ENCODE data around the gene SBF2. TPM values are rescaled to one million over a fixed set of nuclear protein-coding genes. Genes with fewer than 3 reads are reported as not detected.

Gene SBF2
- polyA plus RNA-seq, 10 donors: 16.7 to 35.0 (median 23.7) TPM

- DNase-seq: peak in 1 of 3 donors; percentile 19
These were observed 438.3 kb downstream of the SBF2 start for GRCh38 chr11:9855579-9856287.

- no peak for DNase-seq
These were observed 440.0 kb downstream of the SBF2 start for GRCh38 chr11:9853929-9854552.

GRCh38 chr11:9852465-9852864, 441.6 kb downstream of the SBF2 start:
- no peak for DNase-seq

DNA sequence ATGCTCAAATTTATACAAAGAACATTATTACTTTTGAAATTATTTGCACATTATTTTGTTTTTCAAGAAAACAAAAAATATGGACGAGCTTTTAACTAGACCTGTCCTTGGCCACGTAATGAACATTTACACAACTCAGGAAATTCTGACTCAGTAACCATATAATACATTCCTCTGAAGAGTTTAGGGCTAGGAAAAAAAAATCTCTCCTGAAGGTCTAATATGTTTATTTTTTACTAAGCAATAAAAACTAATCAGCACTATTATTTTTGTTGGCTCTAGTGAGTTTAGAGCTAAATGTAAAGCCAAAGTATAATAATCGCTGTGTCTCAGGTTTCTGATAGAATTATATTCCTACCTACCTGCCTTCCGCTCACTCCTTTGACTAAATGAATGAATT, 442.7 kb downstream of the SBF2 start:
- DNase-seq: no peak

GRCh38 chr11:9850224-9850895, 443.7 kb downstream of the SBF2 start:
- no peak for DNase-seq

DNA sequence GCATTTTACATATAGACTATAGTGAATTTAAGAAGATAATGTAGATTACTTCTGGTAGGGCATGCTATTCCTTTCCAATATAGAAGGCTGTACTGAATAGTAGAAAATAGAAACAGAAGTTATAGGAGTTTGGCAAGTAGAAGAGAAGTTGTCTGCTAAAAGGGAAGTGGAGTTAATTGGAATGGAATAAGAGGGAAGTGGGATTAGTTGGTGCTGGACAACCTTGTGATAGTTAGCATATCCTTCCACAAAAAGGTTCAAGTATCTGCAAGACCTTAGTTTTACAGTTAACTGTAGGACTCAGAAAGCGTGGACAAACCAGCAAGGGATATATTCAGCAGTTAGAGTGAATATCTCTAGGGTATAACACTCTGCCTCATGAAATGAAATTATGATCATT, 444.6 kb downstream of the SBF2 start:
- DNase-seq: no peak

DNA sequence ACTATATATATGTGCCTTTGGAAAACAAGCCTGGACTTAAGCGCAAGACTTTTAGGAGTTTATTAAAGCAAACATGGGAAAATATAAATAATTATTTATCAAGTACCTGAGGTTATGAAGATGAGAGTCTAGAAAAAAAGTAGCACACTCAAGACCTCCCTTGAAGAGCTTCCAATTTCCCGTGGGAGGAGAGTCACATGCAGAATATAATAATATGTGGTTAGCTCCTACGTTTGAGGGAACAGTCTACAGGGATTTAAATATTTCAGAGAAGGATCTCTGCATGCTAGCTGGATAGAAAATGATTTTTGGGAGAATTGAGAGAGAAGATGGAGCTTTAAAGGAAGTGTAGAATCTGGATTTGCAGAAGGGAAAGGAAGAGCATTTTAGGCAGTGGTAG, 446.4 kb downstream of the SBF2 start:
- DNase-seq: no peak

- no peak for DNase-seq
These were observed 451.1 kb downstream of the SBF2 start for GRCh38 chr11:9842923-9843322.

DNA sequence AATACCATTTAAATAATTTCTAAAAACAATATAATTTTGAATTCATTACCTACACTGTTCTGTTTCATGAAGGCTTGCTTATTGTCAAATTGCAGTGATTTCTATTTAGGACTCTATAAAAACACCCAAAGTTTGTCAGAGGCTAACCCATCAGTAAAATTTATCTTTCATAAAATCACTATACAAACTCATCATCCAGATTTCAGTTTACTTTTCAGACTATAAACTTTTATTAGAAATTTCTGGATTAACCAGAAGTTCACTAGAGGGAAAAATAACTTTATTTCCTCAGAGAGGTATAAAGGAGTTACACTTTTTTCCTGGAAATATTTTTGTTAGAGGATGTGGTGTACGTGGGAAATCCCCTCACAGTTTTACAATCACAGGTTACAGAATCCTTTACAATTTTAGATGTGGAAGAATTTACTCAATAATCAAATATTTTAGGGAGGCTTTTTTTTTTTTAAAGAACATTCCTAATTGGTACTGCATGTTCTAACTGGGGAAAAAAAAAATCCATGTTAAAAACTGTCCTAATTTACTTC, 453.5 kb downstream of the SBF2 start:
- DNase-seq: no peak

DNA sequence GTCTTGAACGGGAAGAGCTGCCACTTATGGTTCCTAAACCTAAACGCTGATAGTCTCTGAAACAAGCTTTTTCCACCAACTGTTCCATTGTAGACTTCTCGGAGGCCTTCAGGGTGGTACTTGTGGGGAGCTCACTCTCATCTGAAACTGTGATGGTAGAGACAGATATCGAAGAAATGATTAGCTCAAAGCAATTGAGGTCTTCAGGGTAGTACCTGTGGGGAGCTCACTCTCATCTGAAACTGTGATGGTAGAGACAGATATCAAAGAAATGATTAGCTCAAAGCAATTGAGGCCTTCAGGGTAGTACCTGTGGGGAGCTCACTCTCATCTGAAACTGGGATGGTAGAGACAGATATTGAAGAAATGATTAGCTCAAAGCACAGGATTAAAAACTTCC, 454.5 kb downstream of the SBF2 start:
- no peak for DNase-seq

DNA sequence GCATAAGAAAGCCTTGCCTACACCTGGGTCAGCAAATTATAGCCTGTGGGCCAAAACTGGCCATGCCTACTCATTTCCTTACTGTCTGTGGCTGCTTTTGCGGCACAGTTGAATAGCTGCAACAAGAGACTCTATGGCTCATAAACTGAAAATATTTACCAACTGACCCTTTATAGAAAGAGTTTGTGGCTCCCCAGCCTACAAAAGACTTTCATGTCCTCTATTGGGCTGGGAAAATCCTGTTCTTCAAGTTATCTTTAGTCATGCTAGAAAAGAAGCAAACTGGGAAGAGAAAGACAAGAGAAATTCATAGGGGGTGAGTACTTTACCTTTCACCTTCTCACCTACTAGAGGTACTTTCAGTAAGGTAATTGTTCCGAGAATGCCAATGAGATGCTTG, 455.1 kb downstream of the SBF2 start:
- DNase-seq: no peak

GRCh38 chr11:9838229-9838628, 455.8 kb downstream of the SBF2 start:
- DNase-seq: no peak

DNA sequence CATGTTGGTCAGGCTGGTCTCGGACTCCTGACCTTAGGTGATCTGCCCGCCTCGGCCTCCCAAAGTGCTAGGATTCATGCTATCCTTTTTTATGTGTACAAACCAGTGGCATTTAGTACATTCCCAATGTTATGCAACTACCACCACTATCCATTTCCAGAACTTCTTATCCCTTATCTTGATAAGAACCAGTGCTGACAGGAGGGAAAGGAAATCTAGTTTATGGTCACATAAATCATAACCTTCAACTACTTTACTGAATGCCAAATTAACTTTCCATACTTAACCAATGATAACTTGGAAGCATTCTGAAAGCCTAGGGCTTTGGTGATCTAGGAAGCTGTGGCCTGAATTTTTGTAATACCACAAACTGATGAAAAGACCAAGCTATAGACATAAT, 459.7 kb downstream of the SBF2 start:
- peak in 1 of 3 donors; percentile 34 for DNase-seq

GRCh38 chr11:9831122-9831521, 462.9 kb downstream of the SBF2 start:
- DNase-seq: no peak

- DNase-seq: no peak
These were observed 466.3 kb downstream of the SBF2 start for GRCh38 chr11:9827708-9828107.

- DNase-seq: no peak
These were observed 467.6 kb downstream of the SBF2 start for GRCh38 chr11:9826390-9826789.

DNA sequence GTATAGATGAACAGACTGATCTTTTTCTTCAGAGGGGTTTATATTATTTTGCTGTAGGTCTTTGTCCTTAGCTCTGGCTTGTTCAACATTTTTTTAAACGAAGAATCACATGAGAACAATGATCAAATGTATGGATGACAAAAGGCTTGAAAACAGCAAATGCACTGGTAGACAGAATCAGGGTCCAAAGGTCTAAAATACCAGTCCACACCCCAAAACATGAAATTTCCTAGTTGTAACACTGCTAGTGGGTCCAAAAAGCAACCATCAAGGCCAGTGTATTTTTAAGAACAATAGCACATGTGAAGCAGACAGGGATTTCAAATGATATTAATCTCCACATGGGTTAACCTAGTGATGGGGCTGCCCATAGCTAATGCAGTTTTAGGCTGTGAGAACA, 468.1 kb downstream of the SBF2 start:
- DNase-seq: no peak

DNA sequence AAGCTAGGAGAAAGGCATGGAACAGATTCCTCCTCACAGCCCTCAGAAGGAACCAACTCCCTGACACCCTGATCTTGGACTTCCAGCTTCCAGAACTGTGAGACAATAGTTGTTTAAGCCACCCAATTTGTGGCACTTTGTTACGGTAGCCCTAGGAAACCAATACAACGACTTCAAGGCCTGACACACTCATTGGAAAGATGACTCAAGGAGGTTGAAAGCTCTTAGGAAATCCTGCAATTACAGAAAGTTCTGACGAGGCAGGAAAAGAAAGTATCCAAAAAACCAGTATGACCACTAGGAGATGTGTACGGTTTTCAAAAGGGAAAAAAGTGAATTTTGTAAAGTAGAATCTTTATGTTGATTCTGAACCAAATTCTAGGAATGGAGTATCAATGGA, 468.7 kb downstream of the SBF2 start:
- no peak for DNase-seq

- peak in 1 of 3 donors; percentile 32 for DNase-seq
These were observed 470.1 kb downstream of the SBF2 start for GRCh38 chr11:9823887-9824385.

GRCh38 chr11:9823439-9823838, 470.6 kb downstream of the SBF2 start:
- no peak for DNase-seq

GRCh38 chr11:9821008-9821752, 472.8 kb downstream of the SBF2 start:
- peak in 1 of 3 donors; percentile 38 for DNase-seq

GRCh38 chr11:9820260-9820659, 473.8 kb downstream of the SBF2 start:
- DNase-seq: no peak
